K562 (cell line): ENCODE results near the gene RBMS1.

ENCODE experiments used
- CTCF ChIP-seq, 3 experiments: IDR thresholded peaks in 2 of 3; conservative IDR thresholded peaks in 1 of 3; 2 replicates each; pipeline ENCODE4 v1.5.1; 2011 to 2012; ENCODE audit warnings: low read length in 3 of 3, mild to moderate bottlenecking in 3 of 3, control low read depth in 2 of 3, improper control_type of control experiment in 1 of 3, inconsistent platforms in 1 of 3, low read depth in 1 of 3, mixed read lengths in 1 of 3, moderate library complexity in 1 of 3; ENCODE audit not compliant: insufficient read depth in 2 of 3
- HMG20B ChIP-seq: fragments of 250-450 bp; sonication (Bioruptor Pico); IDR thresholded peaks from 2 replicates; pipeline ENCODE4 v1.5.0; 2021; ENCODE audit warnings: mild to moderate bottlenecking
- PBX2 ChIP-seq, 2 experiments: IDR thresholded peaks in 1 of 2; conservative IDR thresholded peaks in 1 of 2; 2 replicates each; pipeline ENCODE4 v1.6.1; 2016; ENCODE audit warnings: low read depth in 2 of 2, mild to moderate bottlenecking in 1 of 2, missing compliant biosample characterization in 1 of 2, missing genetic modification characterization in 1 of 2, moderate library complexity in 1 of 2
- USF1 ChIP-seq: sonication (generic); formaldehyde crosslinking; IDR thresholded peaks from 2 replicates; pipeline ENCODE4 v1.9.0; 2022; ENCODE audit warnings: mild to moderate bottlenecking, missing genetic modification reagents
- ZBTB49 ChIP-seq: sonication (generic); formaldehyde crosslinking; IDR thresholded peaks from 2 replicates; pipeline ENCODE4 v1.8.0; 2022; ENCODE audit warnings: missing genetic modification reagents, mild to moderate bottlenecking, borderline replicate concordance
- ZNF311 ChIP-seq: fragments of 250-450 bp; sonication (Bioruptor Pico); IDR thresholded peaks from 2 replicates; pipeline ENCODE4 v1.4.0; 2020; ENCODE audit warnings: mild to moderate bottlenecking, moderate library complexity

GRCh38 chr2:160226367-160226766 is 267.2 kb downstream of the RBMS1 start:
- no peak for TF ChIP-seq USF1 (CRISPR knock-in tag)
- no peak for TF ChIP-seq ZBTB49 (CRISPR knock-in tag)
- no peak for TF ChIP-seq PBX2 (CRISPR knock-in tag; IDR thresholded peaks at IDR 0.05; ENCODE audit: low read depth)
- TF ChIP-seq PBX2 (tag; conservative IDR thresholded peaks at IDR 0.05; ENCODE audit: low read depth), result no peak
- TF ChIP-seq CTCF (IDR thresholded peaks at IDR 0.05 in 2 of 3, conservative IDR thresholded peaks at IDR 0.05 in 1 of 3; ENCODE audit: insufficient read depth in 2 of 3, low read depth in 1 of 3, low read length in 3 of 3), result no peak
- no peak for TF ChIP-seq HMG20B (CRISPR knock-in tag)
- no peak for TF ChIP-seq ZNF311
